Suppressor macrophage treated with lipopolysaccharide for 1 hour (primary cell): ENCODE data around the gene C19orf38.
A peak's percentile ranks its signal among the peaks of the same experiment; 100 is the strongest.
"Not testable (repeated sequence)": the region's sequence is repeated elsewhere in the genome, so short reads cannot be mapped to it uniquely, and the experiment has no call there.

Source experiments
- DNase-seq, 3 donors: peaks; one replicate each; pipeline ENCODE4 v3.0.0-alpha.2; 2020 to 2022

The C19orf38 gene

GRCh38 chr19:10823690-10824089 lies 24.5 kb upstream of the C19orf38 start:
- no peak for DNase-seq

GRCh38 chr19:10826231-10826630 lies 22.0 kb upstream of the C19orf38 start:
- no peak for DNase-seq

- DNase-seq: no peak
Observed at GRCh38 chr19:10826846-10827245, 21.4 kb upstream of the C19orf38 start.

DNA sequence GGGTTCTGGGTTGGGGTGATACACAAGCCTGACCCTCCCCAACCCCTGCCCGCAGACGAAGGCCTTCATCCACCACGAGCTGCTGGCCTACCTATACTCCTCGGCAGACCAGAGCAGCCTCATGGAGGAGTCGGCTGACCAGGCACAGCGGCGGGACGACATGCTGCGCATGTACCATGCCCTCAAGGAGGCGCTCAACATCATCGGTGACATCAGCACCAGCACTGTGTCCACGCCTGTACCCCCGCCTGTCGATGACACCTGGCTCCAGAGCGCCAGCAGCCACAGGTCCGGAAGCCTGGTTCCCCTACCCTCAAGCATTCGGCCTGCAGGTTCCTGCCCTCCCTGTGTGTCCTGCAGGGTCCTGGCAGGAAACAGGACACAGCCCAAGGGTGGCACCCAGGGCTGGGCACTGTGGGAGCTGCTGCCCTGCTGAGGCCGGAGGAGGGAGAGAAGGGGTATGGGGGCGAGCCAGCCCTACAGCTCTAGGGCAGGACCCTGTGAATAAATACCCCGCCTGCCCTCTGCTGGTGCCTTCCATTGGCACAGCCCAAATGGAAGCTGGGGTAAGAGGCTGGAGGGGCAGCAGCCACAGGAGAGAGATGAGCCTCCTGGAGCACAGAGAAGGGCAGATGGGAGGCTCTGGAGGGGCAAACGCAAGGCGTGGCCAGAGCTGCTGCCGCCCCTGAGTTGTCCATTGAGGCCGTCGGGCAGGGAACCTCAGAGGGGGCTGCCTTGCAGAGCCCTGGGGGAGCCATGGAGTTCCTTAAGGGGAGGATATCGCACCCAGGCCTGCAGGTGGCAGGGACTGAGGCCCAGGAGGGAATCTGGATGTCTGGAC lies 19.0 kb upstream of the C19orf38 start:
- no peak for DNase-seq

DNA sequence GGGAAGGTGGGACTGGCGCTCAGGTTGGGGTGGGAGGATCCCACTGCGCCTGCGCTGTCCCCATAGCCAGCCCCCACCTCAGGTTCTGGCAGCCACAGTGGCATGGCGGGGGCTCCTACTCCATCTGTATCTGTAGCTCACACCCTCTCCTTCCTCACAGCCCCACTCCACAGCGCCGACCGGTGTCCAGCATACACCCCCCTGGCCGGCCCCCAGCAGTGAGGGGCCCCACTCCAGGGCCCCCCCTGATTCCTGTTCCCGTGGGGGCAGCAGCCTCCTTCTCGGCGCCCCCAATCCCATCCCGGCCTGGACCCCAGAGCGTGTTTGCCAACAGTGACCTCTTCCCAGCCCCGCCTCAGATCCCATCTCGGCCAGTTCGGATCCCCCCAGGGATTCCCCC lies 18.2 kb upstream of the C19orf38 start:
- DNase-seq: no peak

DNA sequence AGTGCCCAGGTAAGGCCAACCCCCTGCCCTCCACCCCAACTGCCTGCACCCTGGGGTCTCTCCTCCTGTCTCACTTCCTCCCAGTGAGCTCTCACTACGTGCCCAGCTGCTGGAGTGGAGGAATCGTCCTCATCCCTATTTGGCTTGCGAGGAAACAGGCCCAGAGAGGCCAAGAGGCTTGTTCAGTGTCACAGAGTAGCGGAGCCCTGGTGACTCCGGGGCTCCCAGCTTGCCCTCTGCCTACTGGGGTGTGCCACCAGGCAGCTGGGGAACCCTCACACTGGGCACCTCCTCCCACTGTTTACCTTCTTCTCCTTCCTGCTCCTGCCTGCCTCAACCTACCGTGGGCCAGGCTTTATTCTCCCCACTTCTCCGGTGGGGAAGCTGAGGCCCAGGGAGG lies 17.8 kb upstream of the C19orf38 start:
- DNase-seq: no peak

DNA sequence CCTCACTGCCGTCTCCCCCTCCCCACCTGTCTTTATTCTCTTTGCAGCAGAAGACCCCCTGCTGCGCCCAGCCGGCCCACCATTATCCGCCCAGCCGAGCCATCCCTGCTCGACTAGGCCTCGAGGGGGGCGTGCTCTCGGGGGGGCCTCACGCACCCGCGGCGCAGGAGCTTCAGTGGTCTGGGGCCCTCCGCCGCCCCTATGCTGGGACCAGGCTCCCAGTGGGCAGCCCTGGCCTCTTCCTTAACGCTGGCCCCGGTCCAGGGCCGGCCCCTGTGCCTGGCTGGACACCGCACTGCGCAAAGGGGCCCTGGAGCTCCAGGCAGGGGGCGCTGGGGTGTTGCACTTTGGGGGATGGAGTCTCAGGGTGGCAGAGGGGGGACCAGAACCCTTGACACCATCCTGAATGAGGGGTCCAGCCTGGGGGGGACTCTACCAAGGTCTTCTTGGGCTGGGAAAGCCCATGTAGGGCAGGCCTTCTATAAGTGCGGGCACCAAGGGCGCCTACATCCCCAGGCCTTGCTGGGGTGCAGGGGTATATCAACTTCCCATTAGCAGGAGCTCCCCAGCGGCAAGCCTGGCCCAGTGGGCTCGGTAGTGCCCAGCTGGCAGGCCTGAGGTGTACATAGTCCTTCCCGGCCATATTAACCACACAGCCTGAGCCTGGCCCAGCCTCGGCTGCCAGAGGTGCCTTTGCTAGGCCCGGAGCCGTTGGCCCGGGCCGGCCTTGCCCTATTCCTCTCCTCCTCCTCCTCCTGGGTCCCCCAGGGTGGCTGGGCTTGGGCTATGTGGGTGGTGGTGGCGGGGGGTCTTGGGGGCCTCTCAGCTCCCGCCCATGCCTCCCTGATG lies 17.1 kb upstream of the C19orf38 start:
- no peak for DNase-seq

DNA sequence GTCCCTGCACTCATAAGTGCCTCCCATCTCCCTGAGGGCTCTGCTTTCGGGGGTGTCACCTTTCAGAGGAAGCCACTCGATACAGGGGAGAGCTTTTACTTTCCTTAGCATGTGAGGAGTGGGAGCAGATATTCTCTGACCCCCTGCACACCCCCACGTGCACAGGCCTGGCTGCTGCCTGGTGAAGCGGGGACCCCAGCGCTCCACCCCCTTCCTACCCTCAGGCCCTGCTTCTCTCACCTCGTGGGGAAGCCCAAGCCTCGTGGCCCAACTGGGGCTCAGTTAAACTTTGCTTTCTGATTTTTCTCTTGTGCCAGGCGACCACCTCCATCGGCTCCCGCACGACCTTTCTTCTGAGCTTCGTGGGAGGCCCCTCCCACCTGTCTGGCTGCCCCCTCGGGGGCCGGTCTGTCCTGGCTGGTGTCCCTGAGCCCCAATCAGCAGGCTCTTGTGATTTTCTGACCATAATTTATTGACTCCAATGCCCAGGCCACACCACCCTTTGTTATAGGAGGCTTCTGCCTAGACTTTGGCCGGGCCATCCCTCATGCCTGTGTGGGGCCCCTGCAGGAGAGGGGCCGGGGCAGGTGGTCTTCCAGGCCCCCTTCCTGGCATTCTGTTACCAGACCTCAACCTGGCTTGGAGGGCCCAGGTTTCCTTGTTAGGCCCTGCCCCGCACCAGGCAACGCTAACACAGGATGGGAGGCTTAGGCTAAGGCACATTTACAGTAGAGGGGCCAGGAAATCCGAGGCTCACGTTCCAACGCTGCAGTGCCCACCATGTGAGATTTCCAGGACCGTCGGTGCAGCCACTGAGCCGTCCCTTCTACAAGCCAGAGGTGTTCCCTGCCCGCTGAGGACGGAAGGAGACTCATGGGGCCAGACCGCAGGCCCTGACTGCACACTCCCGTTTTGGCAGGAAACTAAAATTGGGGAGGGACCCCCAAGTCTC lies 16.0 kb upstream of the C19orf38 start:
- peak in 1 of 3 donors; percentile 13 for DNase-seq

DNA sequence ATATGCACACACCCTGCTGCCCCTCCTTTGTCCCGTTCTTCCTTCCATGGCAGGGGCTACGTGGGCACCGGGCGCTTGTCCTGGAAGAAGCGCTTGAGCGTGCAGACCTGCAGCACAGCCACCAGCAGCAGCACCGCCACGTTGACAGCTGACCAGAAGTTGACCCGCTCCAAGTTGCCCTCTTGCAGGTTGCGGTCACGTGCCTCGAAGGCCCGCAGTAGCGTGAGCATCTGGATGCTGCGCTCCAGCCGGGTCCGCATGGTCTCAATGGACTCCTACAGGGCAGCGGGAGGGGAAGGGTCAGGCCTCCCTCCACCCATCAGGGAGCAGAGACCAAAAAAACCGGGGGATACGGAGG lies 15.3 kb upstream of the C19orf38 start:
- no peak for DNase-seq

GRCh38 chr19:10835089-10835753 lies 13.0 kb upstream of the C19orf38 start:
- DNase-seq: no peak

- DNase-seq: peak; percentile 99 to 100 (median 100)
Observed at GRCh38 chr19:10835754-10836478, 12.3 kb upstream of the C19orf38 start, which contains the start of gene TMED1. Gene TMED1 (minus strand): TSS chr19:10836212. CDS start chr19:10836191, 21 bp downstream.

DNA sequence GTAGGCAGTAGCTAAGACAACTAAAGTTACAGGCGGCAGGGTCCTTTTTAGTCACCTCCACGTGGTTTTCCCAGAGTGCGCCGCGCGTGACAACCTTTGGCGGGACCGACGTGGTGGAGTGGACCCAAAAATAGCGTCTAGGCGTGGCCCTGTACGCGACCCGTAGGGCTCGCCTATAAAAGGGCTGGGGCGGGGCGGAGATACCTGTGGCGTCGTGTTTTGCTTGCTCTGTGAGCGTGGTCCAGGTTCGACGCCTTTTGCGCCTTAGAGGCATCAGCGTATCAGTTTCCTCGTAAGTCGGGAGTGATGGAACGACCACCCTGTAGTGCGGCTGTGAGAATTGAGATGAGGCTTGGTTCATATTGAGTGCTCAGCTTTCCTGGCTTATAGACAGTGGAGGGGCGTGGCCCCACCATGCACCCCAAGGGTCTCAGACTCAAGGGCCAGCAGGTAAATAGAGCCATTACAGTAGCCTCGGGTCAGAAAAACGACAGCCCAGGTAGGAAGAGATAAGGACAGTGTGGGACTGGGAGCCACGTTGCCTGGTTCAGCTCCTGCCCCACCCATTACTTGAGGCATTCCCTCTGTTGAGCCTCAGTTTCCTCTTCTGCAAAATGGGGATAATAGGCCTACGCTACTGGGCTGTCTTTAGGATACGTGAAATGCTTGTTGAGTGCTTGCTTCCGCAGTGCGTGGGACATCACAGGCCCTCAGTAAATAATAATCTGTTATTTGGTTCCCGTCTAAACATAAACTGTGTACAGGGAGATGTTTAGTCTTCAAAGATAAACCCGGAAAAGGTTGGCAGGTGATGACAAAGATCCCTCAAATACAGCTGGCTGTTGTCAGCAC lies 11.5 kb upstream of the C19orf38 start:
- peak; percentile 84 to 87 (median 85) for DNase-seq

GRCh38 chr19:10837649-10838048 lies 10.6 kb upstream of the C19orf38 start:
- not testable (repeated sequence) for DNase-seq

- DNase-seq: no peak
Observed at GRCh38 chr19:10838377-10838776, 9.8 kb upstream of the C19orf38 start.

GRCh38 chr19:10839114-10840050 lies 8.8 kb upstream of the C19orf38 start:
- no peak for DNase-seq

- no peak for DNase-seq
Observed at GRCh38 chr19:10842788-10843187, 5.4 kb upstream of the C19orf38 start.

DNA sequence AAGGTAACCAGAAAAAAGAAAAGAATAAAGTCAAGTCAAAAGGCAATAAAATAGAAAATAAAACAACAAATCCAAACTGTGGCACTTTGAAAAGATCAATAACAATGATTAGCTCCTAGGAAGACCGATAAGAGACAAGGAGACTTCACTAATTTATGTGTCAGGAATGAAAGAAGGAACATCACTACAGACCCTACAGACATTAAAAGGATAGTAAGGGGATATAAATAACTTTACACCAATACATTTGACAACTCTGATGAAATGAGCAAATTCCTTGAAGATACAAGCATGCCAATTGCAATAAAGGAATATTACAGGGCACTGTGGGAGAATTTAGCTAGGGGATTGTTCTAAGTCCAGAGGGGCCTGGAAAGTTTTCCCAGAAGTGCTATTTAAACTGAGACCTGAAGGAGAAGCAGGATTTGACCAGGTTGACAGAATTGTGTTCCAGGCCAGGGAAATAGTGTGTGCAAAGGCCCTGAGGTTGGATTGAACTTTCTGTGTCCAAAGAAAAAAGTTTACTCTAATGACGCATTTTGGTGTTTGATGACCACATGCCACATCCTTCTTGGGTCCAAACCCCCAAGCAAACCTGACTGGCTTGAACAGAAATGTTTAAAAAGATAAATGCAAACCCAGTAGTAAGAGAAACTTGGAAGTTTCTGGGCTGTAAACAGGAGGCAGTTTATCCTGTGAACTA lies 1.6 kb upstream of the C19orf38 start:
- DNase-seq: no peak

GRCh38 chr19:10850631-10851030 lies 2.4 kb downstream of the C19orf38 start:
- DNase-seq: no peak
